ENCODE results near the gene FCHSD2.

GRCh38 chr11:72988821-72989220 lies 153.3 kb downstream of the FCHSD2 start:
- TF ChIP-seq POLR2A (IDR thresholded peaks at IDR 0.05; ENCODE audit: low read depth, low read length) (no peak), POLR2AphosphoS5 (IDR thresholded peaks at IDR 0.05; ENCODE audit: low read depth, low read length) (no peak)

All from GM12892 (cell line).